22Rv1 (cell line): ENCODE data around the gene PDGFD.

Experiments used
- H3K27ac ChIP-seq: fragments of 450-650 bp; 2 replicates; pipeline ENCODE4 v1.5.1; 2017
- ZFX ChIP-seq: fragments of 450-650 bp; IDR thresholded peaks from 2 replicates; pipeline ENCODE4 v1.6.1; 2017; ENCODE audit warnings: antibody characterized with exemption, borderline replicate concordance
- TF ChIP-seq, protein P1 (sequence below): fragments of 450-650 bp; IDR thresholded peaks from 2 replicates; pipeline ENCODE4 v1.5.1; 2017; ENCODE audit warnings: mild to moderate bottlenecking

The PDGFD gene

DNA sequence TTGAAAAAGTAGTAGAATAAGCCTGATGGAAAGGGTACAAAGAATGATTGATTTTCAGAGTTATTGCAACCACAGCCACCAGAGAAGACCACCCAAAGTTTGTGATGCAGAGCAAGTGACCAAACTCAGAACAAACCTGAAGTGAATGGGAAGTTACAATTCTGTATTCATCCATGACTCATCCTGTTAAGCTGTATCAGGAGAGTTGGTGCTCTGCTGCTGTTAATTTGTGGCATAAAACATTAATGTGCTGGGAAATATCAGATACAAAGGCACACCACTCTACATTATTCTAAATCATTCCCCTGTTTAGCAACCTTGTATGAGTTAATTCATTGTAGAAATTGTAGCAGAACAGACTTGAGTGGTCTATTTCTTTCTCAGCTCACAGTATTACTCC is 19.6 kb upstream of the PDGFD start:
- TF ChIP-seq, protein P1, sequence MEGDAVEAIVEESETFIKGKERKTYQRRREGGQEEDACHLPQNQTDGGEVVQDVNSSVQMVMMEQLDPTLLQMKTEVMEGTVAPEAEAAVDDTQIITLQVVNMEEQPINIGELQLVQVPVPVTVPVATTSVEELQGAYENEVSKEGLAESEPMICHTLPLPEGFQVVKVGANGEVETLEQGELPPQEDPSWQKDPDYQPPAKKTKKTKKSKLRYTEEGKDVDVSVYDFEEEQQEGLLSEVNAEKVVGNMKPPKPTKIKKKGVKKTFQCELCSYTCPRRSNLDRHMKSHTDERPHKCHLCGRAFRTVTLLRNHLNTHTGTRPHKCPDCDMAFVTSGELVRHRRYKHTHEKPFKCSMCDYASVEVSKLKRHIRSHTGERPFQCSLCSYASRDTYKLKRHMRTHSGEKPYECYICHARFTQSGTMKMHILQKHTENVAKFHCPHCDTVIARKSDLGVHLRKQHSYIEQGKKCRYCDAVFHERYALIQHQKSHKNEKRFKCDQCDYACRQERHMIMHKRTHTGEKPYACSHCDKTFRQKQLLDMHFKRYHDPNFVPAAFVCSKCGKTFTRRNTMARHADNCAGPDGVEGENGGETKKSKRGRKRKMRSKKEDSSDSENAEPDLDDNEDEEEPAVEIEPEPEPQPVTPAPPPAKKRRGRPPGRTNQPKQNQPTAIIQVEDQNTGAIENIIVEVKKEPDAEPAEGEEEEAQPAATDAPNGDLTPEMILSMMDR: no peak
- TF ChIP-seq ZFX: no peak
- no peak overlapping the region for H3K27ac ChIP-seq

DNA sequence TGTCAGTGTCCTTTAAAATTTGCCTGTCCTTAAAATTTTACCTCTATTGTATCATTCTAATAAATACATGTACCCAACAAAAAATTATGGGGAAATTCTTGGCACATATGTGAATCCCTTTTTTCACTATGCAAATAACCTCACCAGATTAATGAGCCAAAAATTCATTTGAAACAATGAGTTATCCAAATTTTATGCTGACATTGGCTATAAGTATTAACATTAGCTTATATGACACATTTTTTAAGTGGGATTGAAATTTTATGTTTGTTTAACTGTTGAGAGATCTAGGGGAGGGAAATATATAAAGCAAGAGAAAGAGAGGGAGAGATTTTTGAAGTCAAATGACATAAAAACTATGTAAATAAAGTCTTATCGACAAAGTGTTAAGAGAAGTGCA is 11.8 kb upstream of the PDGFD start:
- H3K27ac ChIP-seq: no peak overlapping the region
- TF ChIP-seq, protein P1: no peak
- TF ChIP-seq ZFX: no peak

DNA sequence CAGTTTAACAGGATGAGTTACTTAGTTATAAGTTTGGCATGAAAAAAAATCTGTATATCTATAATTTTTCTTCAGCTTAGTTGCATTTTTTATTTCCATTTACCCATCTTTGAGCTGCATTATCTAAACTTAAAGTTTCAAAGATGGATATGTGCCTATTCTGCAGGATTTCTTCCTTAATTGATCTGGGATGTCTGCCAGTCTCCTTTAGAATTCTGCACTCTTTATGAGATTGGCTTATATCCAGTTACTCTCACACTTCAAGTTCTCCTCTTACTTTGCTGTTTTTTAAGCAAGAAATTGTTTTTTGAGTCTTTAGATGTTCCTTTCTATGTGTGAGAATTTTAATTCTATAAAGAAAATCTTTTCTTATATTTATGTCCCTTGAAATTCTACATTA is 5.1 kb upstream of the PDGFD start:
- H3K27ac ChIP-seq: no peak overlapping the region
- TF ChIP-seq, protein P1: no peak
- TF ChIP-seq ZFX: no peak

DNA sequence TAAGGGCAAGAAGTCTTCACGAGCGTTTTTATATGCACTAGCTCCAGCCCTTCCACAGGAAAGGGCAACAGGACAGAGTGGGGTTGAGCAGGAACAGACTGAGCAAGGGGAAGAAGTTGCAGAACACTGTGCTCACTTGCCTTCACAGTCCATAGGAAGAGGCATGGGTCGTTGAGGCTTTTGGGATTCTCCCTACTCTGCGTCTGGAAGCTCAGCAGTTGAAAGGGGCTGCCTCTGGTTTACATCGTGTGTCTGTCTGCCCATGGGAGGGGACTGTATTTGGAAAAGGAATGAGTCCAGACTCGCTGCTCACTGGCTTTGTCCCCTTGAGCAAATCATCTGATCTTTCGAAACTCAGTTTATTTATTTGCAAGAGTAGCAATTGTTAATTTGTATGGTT is 1.1 kb upstream of the PDGFD start:
- H3K27ac ChIP-seq: no peak overlapping the region
- no peak for TF ChIP-seq ZFX
- TF ChIP-seq, protein P1: no peak

DNA sequence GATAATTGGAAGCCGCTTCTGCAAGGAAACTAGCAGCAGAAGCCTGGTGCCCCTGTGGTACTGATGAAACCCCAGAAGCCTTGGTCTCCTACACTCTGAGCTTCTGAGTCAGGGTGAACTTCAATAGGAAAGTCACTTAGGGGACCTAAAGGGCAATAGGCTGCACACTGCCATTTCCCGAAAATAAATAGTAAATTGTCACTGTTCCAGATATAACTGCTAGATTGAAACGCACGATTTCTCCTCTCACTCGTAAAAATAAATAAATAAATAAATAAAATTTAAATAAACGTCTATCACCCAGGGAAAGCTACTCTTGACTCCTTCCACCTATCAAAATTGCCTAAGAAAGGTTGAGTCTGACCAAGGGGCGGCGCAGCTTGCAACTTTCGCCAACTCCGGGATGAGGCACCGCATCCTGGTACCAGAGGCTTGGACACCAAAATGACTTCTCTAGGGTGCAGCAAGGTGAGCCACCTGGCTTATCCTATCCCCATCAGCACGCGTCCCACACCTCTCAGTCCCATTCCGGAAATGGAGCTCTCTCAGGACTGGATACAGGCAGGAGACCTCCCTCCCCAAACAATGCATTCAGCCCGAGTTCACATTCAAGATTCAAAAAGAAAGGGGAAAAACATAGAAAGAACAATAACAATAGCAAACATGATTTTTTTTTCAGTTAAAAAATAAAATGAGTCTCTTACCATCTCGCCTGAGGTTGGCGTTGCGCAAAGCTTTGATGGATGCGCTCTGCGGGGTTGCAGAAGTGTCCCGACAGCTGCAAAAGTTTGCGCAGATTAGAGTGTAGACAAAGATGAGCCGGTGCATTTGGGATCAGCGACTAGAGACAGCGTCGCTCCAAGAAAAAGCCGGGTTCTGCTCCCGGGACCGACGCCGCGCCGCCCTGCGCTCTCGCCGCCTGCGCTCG is 583 bp downstream of the PDGFD start:
- no peak overlapping the region for H3K27ac ChIP-seq
- no peak for TF ChIP-seq ZFX
- TF ChIP-seq, protein P1: no peak

DNA sequence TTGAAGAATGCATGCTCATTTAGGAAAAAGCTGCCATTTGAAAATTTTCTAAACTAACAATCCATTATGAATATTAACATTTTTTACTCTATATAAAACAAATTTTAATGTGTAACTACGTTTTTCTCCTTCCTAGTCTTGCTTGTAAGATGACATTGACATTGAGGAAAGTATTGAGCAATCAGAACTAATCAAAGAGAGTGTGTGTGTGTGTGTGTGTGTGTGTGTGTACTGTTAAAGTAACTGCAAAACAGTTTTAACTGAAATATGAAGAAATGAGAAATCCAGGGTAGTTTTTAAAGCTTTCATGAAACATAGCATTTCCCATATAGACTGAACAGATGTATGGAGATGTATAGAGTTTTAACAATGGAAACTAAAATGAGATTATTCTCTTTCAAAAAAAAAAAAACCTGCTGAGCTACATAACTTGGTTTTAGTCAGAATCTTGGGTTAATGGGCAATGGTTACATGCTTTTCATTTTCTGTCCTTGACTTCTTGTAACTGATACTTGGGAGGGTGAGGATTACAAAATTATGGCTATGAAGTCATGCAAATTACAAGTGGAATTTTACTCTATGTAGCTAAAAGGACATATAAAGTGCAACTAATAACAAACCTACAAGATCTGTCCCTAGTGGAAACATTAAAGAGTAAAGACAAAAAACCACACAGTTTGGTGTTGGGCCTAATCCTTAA is 2.0 kb downstream of the PDGFD start:
- no peak for TF ChIP-seq ZFX
- TF ChIP-seq, protein P1: no peak
- H3K27ac ChIP-seq: no peak overlapping the region

DNA sequence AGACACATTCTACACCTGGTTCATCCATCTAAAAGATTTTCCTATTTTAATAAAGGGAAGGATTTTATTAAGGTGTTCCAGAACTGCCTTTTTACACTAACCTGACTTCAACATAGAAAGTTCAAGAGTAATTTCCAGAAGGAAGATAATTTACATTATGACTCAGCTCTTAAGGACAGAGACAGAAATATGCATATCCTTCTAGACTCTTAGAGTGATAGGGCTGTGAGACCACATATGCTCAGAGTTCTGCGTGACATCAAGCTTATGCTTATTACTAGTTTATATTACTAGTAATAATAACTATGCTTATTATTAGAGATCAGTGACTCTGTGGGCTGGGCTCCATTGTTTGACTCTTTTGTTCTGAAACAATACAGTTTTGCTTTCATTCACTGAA is 4.6 kb downstream of the PDGFD start:
- no peak overlapping the region for H3K27ac ChIP-seq
- TF ChIP-seq ZFX: no peak
- TF ChIP-seq, protein P1: no peak
